NCI-H146 treated with DMSO at 0.1 percent for 48 hours (cell line): Measurements from ENCODE around the gene TLX2.

ENCODE experiments used
- DNase-seq: peaks from one replicate; lab custom pipeline; 2025; ENCODE audit not compliant: unreplicated experiment; lab: John Stamatoyannopoulos, UW

Gene TLX2

GRCh38 chr2:74531666-74532065 is 17.4 kb downstream of the TLX2 start:
- DNase-seq = no peak

DNA sequence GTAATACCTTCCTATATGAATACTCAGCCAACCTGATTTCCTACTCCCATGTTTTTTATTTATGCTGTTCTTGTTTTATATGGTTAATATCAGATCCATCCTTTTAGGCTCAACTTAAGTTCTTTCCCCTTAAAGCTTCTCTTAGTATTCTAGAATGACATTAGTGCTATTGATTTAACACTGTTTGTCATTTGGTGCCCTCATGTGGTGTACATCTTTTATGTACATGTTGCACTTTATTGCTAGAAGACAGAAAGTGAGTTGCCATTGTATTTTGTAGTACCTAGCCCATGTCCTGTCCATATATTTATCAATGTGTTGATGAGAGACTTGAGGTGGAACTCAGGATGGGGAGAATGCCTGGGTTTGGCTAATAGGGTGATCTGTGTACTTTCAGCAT is 18.0 kb downstream of the TLX2 start:
- peak; percentile 18 for DNase-seq

GRCh38 chr2:74533464-74533863 is 19.2 kb downstream of the TLX2 start:
- DNase-seq = no peak

DNA sequence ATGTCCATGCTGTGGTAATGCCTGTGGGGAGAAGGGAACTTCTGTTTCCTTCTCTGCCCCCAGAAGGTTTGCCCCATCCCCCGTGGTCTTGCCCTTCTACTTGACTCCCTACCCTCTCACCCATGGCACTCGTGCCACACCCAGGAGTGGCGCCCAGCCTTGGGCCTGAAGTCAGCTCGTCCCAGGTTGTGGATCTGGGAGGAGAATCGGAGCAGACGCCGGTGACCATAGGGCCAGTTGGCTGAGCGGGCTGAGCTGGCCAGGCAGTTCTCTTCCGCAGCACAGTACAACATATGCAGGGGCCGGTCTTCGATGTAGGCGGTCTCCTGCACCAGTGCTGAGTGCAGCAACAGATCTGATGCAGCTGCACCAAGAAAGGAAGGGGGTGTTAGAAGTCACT is 20.2 kb downstream of the TLX2 start:
- no peak for DNase-seq

GRCh38 chr2:74535440-74535965 is 21.3 kb downstream of the TLX2 start:
- DNase-seq = no peak

DNA sequence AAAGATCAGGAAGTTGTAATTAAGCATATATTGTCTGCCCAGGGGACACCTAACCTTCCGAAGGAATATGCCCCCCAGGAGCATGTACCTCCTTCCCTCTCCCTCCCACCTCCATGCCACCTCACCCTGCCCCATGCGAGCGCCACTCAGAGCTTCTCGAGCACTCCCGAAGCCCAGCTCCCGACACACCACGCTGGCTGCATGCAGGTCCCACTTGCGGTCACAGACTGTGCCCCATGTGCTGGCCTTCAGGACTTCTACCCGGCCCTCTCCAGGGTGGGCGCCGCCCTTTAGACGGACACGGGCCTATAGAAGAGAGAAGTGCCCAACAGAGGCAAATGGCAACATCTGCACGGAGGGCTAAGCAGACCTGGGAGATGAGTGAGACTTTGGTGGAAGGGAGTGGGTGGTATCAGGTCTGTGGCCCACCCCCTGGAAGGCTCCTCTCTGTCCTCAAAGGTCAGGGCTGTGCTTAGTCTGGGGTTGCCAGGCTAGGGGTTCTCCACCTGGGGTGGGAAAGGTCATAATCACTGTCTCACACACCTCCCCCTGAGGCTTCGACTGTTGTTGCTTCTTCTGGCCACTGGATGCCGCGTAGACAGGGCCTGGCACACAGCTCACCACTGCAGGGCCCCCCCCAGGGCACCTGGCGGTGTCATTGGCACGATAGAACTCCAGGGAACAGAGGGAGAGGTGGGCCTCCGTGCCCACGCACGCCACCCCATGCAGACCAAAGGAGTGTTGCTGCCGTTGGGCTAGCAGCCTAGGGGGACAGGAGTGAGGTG is 22.1 kb downstream of the TLX2 start:
- no peak for DNase-seq

- no peak for DNase-seq
Measured at GRCh38 chr2:74537140-74537539, 22.9 kb downstream of the TLX2 start.

DNA sequence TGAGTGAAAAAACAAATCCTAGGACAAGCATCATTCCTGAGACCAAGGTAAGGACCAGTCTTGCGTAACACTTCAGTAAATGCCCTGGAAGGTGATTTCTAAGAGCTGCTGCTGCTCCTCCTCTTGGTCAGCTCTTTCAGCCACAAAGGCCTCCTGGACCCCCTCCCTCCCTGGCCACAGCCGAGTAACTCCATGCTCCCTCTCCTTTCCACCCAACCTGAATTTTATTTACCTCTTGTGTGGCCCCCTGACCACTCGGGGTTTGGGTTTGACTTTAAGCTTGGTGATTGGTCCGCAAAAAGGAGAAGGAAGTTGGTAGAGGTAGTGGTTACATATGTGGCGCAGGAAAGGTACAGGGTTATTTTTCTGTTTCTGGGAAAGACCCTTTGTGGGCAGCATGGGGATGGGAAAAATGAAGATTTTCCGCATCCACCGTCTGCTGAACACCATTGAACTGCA is 24.7 kb downstream of the TLX2 start:
- no peak for DNase-seq

DNA sequence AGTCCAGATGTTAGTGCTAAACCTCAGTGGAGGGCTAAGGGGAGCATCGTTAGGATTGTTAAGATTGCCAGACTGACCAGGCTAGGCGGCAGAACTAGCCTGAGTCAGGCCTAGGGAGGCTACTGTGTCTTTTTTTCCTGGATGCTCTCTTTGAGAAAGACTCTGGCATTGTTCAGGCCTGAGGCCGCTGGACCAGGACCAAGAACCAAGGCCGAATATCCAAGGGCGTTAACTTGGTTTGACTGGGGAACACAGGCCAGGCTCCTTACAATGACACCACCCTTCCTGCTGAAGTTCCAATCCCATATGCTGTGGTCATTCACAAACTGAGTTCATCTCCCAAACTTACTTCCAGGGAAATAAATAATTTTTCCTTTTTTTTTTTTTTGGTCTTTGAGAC is 26.0 kb downstream of the TLX2 start:
- no peak for DNase-seq

GRCh38 chr2:74542978-74543377 is 28.7 kb downstream of the TLX2 start:
- DNase-seq = no peak

DNA sequence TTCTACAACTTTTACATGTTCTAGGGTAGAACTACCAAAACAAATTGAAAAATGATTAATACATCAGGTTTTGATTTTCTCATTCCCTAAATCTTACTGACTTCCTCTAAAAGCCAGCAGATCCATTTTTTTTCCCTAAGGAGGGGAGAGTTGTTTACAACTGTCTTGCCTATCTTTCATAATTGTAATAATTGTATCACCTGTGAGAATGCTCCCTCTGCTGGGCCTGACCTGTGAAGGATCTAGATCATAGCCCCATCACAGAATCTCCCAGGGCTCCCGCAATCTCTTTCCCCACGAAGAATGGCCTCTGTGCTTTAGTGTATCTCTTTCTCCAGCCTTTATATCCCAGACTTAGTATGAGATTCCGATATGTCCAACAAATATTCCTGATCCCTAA is 30.4 kb downstream of the TLX2 start:
- no peak for DNase-seq

- DNase-seq = no peak
Measured at GRCh38 chr2:74546004-74546403, 31.8 kb downstream of the TLX2 start.

- peak; percentile 47 for DNase-seq
Measured at GRCh38 chr2:74548285-74548899, 34.1 kb downstream of the TLX2 start.

- peak; percentile 55 for DNase-seq
Measured at GRCh38 chr2:74548900-74549826, 34.9 kb downstream of the TLX2 start.

DNA sequence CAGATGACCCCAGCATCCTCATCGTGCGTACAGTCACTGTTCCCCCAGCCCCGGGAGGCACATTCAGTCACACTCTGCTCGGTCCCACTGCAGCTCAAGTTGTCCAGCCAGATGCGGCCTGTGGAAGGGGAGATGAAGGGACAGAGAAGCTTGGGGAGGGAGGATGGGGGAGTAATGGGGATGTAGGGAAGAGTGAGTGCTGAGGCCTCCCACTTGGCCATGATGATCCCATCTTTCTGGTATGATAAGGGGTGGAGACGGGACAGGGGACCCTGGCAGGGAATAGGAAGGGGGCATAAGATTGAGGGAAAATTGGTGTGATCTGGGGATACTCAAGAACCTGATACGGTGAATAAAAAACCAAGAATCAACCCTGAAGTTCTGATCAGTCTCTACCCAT is 36.0 kb downstream of the TLX2 start:
- DNase-seq = no peak

DNA sequence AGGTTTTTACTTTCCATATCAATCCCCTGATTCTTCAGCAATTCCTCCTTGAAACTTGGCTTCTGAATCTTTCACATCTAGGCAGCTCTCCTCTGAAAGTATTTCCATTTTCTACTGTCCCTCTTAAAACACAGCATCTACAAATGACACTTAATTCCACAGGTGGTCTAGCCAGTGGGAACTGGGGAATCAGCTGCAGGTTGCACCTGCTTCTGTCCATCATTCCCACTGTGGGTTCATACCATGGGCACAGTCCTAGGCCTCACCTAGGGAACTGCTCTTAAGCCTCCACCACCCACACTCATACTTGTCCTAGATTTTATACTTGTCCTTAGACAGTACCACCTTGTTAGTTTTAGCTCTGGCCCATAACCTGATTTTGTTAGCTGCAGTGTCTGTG is 37.3 kb downstream of the TLX2 start:
- no peak for DNase-seq

GRCh38 chr2:74551942-74552913 is 38.0 kb downstream of the TLX2 start:
- no peak for DNase-seq

GRCh38 chr2:74552914-74553811 is 38.9 kb downstream of the TLX2 start:
- no peak for DNase-seq
